Smooth muscle cell (in vitro differentiated cells): ENCODE data around the gene PNPT1. TPM values are rescaled to one million over a fixed set of nuclear protein-coding genes. Genes with fewer than 3 reads are reported as not detected.
"Not testable (repeated sequence)": the region's sequence is repeated elsewhere in the genome, so short reads cannot be mapped to it uniquely, and the experiment has no call there.

Experiments used
- DNase-seq: peaks from one replicate; lab custom pipeline; 2025; ENCODE audit not compliant: unreplicated experiment; lab: John Stamatoyannopoulos, UW
- H2AFZ ChIP-seq: fragments of 200-600 bp; sonication (generic); 2 replicates; pipeline ENCODE4 v1.6.0; 2016; ENCODE audit warnings: antibody characterized with exemption, low read depth, mild to moderate bottlenecking
- H3F3A ChIP-seq: fragments of 200-600 bp; sonication (generic); 2 replicates; pipeline ENCODE4 v1.6.0; 2017; ENCODE audit warnings: antibody characterized with exemption, low read depth
- H3K27ac ChIP-seq: fragments of 200-600 bp; sonication (generic); 2 replicates; pipeline ENCODE4 v1.5.1; 2016; ENCODE audit warnings: low read depth, mild to moderate bottlenecking
- H3K27me3 ChIP-seq: fragments of 200-600 bp; sonication (generic); 2 replicates; pipeline ENCODE4 v1.6.1; 2016; ENCODE audit warnings: low read depth, mild to moderate bottlenecking
- H3K36me3 ChIP-seq: fragments of 200-600 bp; sonication (generic); 2 replicates; pipeline ENCODE4 v1.5.1; 2016; ENCODE audit warnings: low read depth
- H3K4me1 ChIP-seq: fragments of 200-600 bp; sonication (generic); 2 replicates; pipeline ENCODE4 v1.5.1; 2016; ENCODE audit warnings: low read depth
- H3K4me2 ChIP-seq: fragments of 200-600 bp; sonication (generic); 2 replicates; pipeline ENCODE4 v1.6.0; 2016; ENCODE audit warnings: mild to moderate bottlenecking
- H3K4me3 ChIP-seq: fragments of 200-600 bp; sonication (generic); 2 replicates; pipeline ENCODE4 v1.5.1; 2016; ENCODE audit warnings: mild to moderate bottlenecking
- H3K79me2 ChIP-seq: fragments of 200-600 bp; sonication (generic); 2 replicates; pipeline ENCODE4 v1.6.0; 2016; ENCODE audit warnings: low read depth, mild to moderate bottlenecking
- H3K9ac ChIP-seq: fragments of 200-600 bp; sonication (generic); 2 replicates; pipeline ENCODE4 v1.6.0; 2016; ENCODE audit warnings: low read depth
- H3K9me3 ChIP-seq: fragments of 200-600 bp; sonication (generic); replicated peaks from 2 replicates; pipeline ENCODE4 v1.5.1; 2016; ENCODE audit warnings: low read depth
- H4K20me1 ChIP-seq: fragments of 200-600 bp; sonication (generic); 2 replicates; pipeline ENCODE4 v1.6.0; 2016; ENCODE audit warnings: low read depth
- CTCF ChIP-seq: fragments of 200-600 bp; sonication (generic); IDR thresholded peaks from 2 replicates; pipeline ENCODE4 v1.5.1; 2017; ENCODE audit warnings: borderline replicate concordance, mild to moderate bottlenecking, antibody characterized with exemption; ENCODE audit not compliant: insufficient read depth, poor library complexity, severe bottlenecking
- WGBS: methylation state at CpG from one replicate; pipeline ENCODE4 v1.1.7; 2016; ENCODE audit warnings: low lambda C conversion rate; 5-methylcytosine and 5-hydroxymethylcytosine counted together
- polyA plus RNA-seq: library from polyadenylated mRNA; unstranded; fragments of >200 nt; fragmentation: Nextera tagmentation; extraction: Ambion mirVana; gene quantifications from 2 replicates; pipeline ENCODE4 v1.2.1, GENCODE V29; 2016
- total RNA-seq: library from RNA; depleted of rRNA; stranded (reverse); fragments of >200 nt; gene quantifications from 2 replicates; pipeline ENCODE4 v1.2.3, GENCODE V29; 2014

The PNPT1 gene
- total and polyA plus RNA-seq, 2 experiments from 2014 or later = 7.9 to 16.9 TPM

DNA sequence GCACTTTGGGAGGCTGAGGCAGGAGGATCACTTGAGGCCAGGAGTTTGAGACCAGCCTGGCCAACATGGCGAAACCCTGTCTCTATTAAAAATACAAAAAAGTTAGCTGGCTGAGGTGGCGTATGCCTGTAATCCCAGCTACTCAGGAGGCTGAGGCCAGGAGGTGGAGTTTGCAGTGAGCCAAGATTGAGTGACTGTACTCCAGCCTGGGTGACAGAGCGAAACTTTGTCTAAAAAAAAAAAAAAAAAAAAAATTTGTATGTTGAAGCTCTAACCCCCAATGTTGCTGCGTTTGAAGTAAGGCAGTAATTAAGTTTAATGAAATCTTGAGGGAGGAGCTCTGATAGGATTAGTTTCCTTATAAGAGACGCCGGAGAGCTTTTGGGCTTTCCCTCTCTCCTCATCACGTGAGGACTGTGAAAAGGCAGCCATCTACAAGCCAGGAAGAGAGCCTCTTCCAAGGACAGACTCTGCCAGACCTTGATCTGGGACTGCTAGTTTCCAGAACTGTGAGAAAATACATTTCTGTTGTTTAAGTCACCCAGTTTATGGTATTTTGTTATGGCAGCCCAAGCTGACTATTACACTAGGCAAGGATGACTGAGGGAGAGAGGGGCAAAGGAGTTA lies 11.5 kb upstream of the PNPT1 start:
- H3K4me1 ChIP-seq = no peaks in the 10 kb centered on the region
- H3K9me3 ChIP-seq = no peaks in the 10 kb centered on the region
- H3F3A ChIP-seq = no peaks in the 10 kb centered on the region
- WGBS = 74% methylated on average over 7 of the region's 7 CpGs
- no peaks in the 10 kb centered on the region for H3K27me3 ChIP-seq
- H3K4me2 ChIP-seq = no peak overlapping the region
- no peak for DNase-seq
- no peak overlapping the region for H3K27ac ChIP-seq
- H3K4me3 ChIP-seq = no peak overlapping the region
- H4K20me1 ChIP-seq = no peaks in the 10 kb centered on the region
- no peaks in the 10 kb centered on the region for H3K36me3 ChIP-seq
- TF ChIP-seq CTCF = no peak
- no peak overlapping the region for H2AFZ ChIP-seq
- no peak overlapping the region for H3K9ac ChIP-seq
- no peaks in the 10 kb centered on the region for H3K79me2 ChIP-seq

DNA sequence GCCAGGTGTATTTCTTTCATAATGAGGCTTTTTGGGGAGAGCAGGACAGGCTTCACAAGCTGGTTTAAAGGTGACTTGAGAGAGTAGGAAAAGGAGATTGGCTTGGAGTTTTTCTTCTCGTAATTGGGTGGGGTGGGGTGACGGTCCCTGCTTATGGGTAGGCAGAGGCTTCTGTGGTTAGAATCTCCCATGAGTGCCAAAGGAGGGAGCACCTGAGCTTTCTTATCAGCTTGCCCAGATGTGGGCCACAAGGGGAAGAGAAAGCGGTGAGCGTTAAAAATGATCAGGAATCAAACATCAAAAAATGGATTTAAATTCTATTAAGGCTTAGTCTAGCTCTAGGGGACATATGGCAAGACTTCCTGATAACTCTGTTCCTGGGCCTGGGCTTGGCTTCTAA lies 9.7 kb upstream of the PNPT1 start:
- Histone ChIP-seq H3K4me3 (no peak overlapping the region), H3K4me2 (no peak overlapping the region), H3K79me2 (no peaks in the 10 kb centered on the region), H3K27me3 (peaks cover 9% of the 10 kb centered on the region), H3F3A (no peaks in the 10 kb centered on the region), H4K20me1 (no peaks in the 10 kb centered on the region), H2AFZ (no peak overlapping the region), H3K9me3 (no peaks in the 10 kb centered on the region), H3K9ac (no peak overlapping the region), H3K4me1 (no peaks in the 10 kb centered on the region), H3K36me3 (no peaks in the 10 kb centered on the region), H3K27ac (no peak overlapping the region)
- WGBS = 64% methylated on average over 4 of the region's 4 CpGs
- no peak for TF ChIP-seq CTCF
- no peak for DNase-seq

DNA sequence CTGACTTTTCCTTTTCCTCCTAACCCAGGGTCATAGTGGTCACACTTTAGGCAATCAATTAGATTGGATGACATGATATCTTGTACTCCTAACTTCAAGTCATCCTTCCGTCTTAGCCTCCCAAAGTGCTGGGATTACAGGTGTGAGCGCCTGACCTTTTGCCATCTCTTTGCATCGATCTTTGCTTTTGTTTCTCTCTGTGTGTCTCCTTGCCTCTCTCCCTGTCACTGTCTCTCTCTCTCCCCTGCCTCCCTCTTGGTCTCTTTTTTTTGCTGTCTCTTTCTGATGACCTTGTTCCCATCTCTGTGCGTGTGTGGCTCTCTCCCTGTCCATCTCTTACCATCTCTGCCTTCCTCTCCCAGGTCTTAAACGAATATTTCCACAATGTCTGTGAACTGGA lies 904 bp downstream of the PNPT1 start:
- H3K9ac ChIP-seq = peak overlapping the region; percentile 52
- not testable (repeated sequence) for H3K9me3 ChIP-seq, H4K20me1 ChIP-seq, H3K27me3 ChIP-seq, H3K4me1 ChIP-seq, H3K36me3 ChIP-seq, H3K27ac ChIP-seq, H3F3A ChIP-seq, DNase-seq
- peak overlapping the region; percentile 99 for H3K4me2 ChIP-seq
- peak overlapping the region; percentile 96 for H2AFZ ChIP-seq
- H3K4me3 ChIP-seq = peak overlapping the region; percentile 81
- 27% methylated on average over 5 of the region's 5 CpGs for WGBS
- peaks cover 16% of the 10 kb centered on the region for H3K79me2 ChIP-seq

GRCh38 chr2:55672630-55673029 lies 21.0 kb downstream of the PNPT1 start:
- no peak overlapping the region for H3K4me3 ChIP-seq
- no peak overlapping the region for H2AFZ ChIP-seq
- WGBS = 92% methylated on average over 3 of the region's 3 CpGs
- peaks cover 17% of the 10 kb centered on the region for H3K36me3 ChIP-seq
- no peaks in the 10 kb centered on the region for H3K27me3 ChIP-seq
- DNase-seq = no peak
- H3F3A ChIP-seq = no peaks in the 10 kb centered on the region
- H3K9me3 ChIP-seq = no peaks in the 10 kb centered on the region
- H3K27ac ChIP-seq = no peak overlapping the region
- no peaks in the 10 kb centered on the region for H3K4me1 ChIP-seq
- no peak for TF ChIP-seq CTCF
- H3K9ac ChIP-seq = no peak overlapping the region
- H3K79me2 ChIP-seq = no peaks in the 10 kb centered on the region
- no peak overlapping the region for H3K4me2 ChIP-seq
- no peaks in the 10 kb centered on the region for H4K20me1 ChIP-seq
